OCI-M1 (cell line): ENCODE measurements around the gene SNU13.
"Not testable (repeated sequence)": the region's sequence is repeated elsewhere in the genome, so short reads cannot be mapped to it uniquely, and the experiment has no call there.

Source experiments
- DNase-seq: peaks from one replicate; lab custom pipeline; 2025; lab: John Stamatoyannopoulos, UW

SNU13 gene

GRCh38 chr22:41638748-41639147 lies 49.9 kb downstream of the SNU13 start:
- DNase-seq, result no peak

- no peak for DNase-seq
Observed at GRCh38 chr22:41638124-41638523, 50.5 kb downstream of the SNU13 start.

DNA sequence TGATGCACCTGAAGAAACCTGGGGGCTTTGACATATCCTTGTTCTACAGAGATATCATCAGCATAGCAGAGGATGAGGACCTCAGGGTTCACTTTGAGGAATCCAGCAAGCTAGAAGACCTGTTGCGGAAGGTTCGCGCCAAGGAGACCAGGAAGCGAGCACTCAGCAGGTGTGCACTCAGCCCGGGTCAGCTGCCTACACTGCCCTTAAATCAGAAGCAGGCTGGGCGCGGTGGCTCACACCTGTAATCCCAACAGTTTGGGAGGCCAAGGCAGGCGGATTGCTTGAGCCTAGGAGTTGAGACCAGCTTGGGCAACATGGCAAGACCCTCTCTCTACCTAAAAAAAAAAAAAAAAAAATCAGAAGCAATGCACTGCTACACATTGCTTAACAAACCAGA lies 51.0 kb downstream of the SNU13 start:
- DNase-seq, result not testable (repeated sequence)

GRCh38 chr22:41636467-41636866 lies 52.2 kb downstream of the SNU13 start:
- DNase-seq, result no peak

DNA sequence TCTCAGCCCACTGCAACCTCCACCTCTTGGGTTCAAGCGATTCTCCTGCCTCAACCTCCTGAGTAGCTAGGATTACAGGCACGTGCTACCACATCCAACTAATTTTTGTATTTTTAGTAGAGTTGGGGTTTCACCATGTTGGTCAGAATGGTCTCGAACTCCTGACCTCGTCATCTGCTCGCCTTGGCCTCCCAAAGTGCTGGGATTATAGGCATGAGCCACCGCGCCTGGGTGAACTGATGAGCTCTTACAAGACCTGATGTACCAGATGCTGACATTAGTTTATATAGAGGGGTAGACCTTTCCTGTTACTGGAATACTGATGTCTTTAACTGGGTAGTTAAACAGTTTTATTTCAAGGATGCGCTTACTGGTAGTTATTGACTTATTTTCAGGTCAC lies 54.1 kb downstream of the SNU13 start:
- not testable (repeated sequence) for DNase-seq

DNA sequence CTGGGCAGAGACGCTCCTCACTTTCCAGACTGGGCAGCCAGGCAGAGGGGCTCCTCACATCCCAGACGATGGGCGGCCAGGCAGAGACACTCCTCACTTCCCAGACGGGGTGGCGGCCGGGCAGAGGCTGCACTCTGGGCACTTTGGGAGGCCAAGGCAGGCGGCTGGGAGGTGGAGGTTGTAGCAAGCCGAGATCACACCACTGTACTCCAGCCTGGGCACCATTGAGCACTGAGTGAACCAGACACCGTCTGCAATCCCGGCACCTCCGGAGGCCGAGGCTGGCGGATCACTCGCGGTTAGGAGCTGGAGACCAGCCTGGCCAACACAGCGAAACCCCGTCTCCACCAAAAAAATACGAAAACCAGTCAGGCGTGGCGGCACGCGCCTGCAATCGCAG lies 57.1 kb downstream of the SNU13 start:
- not testable (repeated sequence) for DNase-seq

- not testable (repeated sequence) for DNase-seq
Observed at GRCh38 chr22:41631115-41631514, 57.6 kb downstream of the SNU13 start.

GRCh38 chr22:41625577-41625976 lies 63.1 kb downstream of the SNU13 start:
- DNase-seq, result no peak
